Measurements from ENCODE around the gene CD151. TPM values are rescaled to one million over a fixed set of nuclear protein-coding genes. Genes with fewer than 3 reads are reported as not detected.

Gene CD151
- total RNA-seq, 1 donor from 2014 or later, result 108 TPM

- DNase-seq (ENCODE audit: low read depth, low spot score), result no peak
- Mint-ChIP-seq H3K27ac (ENCODE audit: unreplicated experiment) (no peak overlapping the region), H3K27me3 (ENCODE audit: low read depth) (no peaks in the 10 kb centered on the region), H3K36me3 (ENCODE audit: low read depth) (peaks cover 5% of the 10 kb centered on the region), H3K9me3 (no peaks in the 10 kb centered on the region), H3K4me3 (peak overlapping the region; percentile 89), H3K4me1 (peaks cover 27% of the 10 kb centered on the region)
- TF ChIP-seq CTCF (conservative IDR thresholded peaks at IDR 0.05), result no peak
These were observed 20.4 kb upstream of the CD151 start for GRCh38 chr11:812390-812789.

- H3K9me3 Mint-ChIP-seq, result no peaks in the 10 kb centered on the region
- peak overlapping the region; percentile 89 for H3K4me3 Mint-ChIP-seq
- H3K27me3 Mint-ChIP-seq (ENCODE audit: low read depth), result no peaks in the 10 kb centered on the region
- peaks cover 23% of the 10 kb centered on the region for H3K4me1 Mint-ChIP-seq
- no peak overlapping the region for H3K27ac Mint-ChIP-seq (ENCODE audit: unreplicated experiment)
- peaks cover 5% of the 10 kb centered on the region for H3K36me3 Mint-ChIP-seq (ENCODE audit: low read depth)
- no peak for TF ChIP-seq CTCF (conservative IDR thresholded peaks at IDR 0.05)
- DNase-seq (ENCODE audit: low read depth, low spot score), result no peak
These were observed 19.7 kb upstream of the CD151 start for GRCh38 chr11:813072-813455.

- Mint-ChIP-seq H3K4me1 (peaks cover 20% of the 10 kb centered on the region), H3K27ac (ENCODE audit: unreplicated experiment) (no peak overlapping the region), H3K27me3 (ENCODE audit: low read depth) (no peaks in the 10 kb centered on the region), H3K4me3 (peak overlapping the region; percentile 15), H3K9me3 (no peaks in the 10 kb centered on the region), H3K36me3 (ENCODE audit: low read depth) (peaks cover 5% of the 10 kb centered on the region)
- DNase-seq (ENCODE audit: low read depth, low spot score), result no peak
- TF ChIP-seq CTCF (conservative IDR thresholded peaks at IDR 0.05), result no peak
These were observed 19.2 kb upstream of the CD151 start for GRCh38 chr11:813456-814096.

GRCh38 chr11:815675-816432, 16.9 kb upstream of the CD151 start:
- no peaks in the 10 kb centered on the region for H3K27me3 Mint-ChIP-seq (ENCODE audit: low read depth)
- no peak for DNase-seq (ENCODE audit: low read depth, low spot score)
- TF ChIP-seq CTCF (conservative IDR thresholded peaks at IDR 0.05), result no peak
- peaks cover 5% of the 10 kb centered on the region for H3K36me3 Mint-ChIP-seq (ENCODE audit: low read depth)
- H3K4me1 Mint-ChIP-seq, result peaks cover 8% of the 10 kb centered on the region
- H3K9me3 Mint-ChIP-seq, result no peaks in the 10 kb centered on the region
- peak overlapping the region; percentile 76 for H3K4me3 Mint-ChIP-seq
- no peak overlapping the region for H3K27ac Mint-ChIP-seq (ENCODE audit: unreplicated experiment)

GRCh38 chr11:816433-816779, 16.3 kb upstream of the CD151 start:
- no peaks in the 10 kb centered on the region for H3K9me3 Mint-ChIP-seq
- peaks cover 2% of the 10 kb centered on the region for H3K4me1 Mint-ChIP-seq
- H3K4me3 Mint-ChIP-seq, result peak overlapping the region; percentile 76
- H3K27ac Mint-ChIP-seq (ENCODE audit: unreplicated experiment), result no peak overlapping the region
- H3K27me3 Mint-ChIP-seq (ENCODE audit: low read depth), result no peaks in the 10 kb centered on the region
- no peak for DNase-seq (ENCODE audit: low read depth, low spot score)
- no peak for TF ChIP-seq CTCF (conservative IDR thresholded peaks at IDR 0.05)
- peaks cover 5% of the 10 kb centered on the region for H3K36me3 Mint-ChIP-seq (ENCODE audit: low read depth)

All from neural crest cell (in vitro differentiated cells).